ENCODE results near the gene CDYL.

- TF ChIP-seq, protein P1, sequence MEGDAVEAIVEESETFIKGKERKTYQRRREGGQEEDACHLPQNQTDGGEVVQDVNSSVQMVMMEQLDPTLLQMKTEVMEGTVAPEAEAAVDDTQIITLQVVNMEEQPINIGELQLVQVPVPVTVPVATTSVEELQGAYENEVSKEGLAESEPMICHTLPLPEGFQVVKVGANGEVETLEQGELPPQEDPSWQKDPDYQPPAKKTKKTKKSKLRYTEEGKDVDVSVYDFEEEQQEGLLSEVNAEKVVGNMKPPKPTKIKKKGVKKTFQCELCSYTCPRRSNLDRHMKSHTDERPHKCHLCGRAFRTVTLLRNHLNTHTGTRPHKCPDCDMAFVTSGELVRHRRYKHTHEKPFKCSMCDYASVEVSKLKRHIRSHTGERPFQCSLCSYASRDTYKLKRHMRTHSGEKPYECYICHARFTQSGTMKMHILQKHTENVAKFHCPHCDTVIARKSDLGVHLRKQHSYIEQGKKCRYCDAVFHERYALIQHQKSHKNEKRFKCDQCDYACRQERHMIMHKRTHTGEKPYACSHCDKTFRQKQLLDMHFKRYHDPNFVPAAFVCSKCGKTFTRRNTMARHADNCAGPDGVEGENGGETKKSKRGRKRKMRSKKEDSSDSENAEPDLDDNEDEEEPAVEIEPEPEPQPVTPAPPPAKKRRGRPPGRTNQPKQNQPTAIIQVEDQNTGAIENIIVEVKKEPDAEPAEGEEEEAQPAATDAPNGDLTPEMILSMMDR (IDR thresholded peaks at IDR 0.05; ENCODE audit: low read length): no peak
- TF ChIP-seq EZH2 (IDR thresholded peaks at IDR 0.05; ENCODE audit: borderline replicate concordance, low read length): no peak
These were observed 16.2 kb upstream of the CDYL start for GRCh38 chr6:4759997-4760396.
